NCI-H1436 (cell line): ENCODE measurements around the gene TANGO6.

Source experiments
- DNase-seq: peaks from one replicate; lab custom pipeline; 2025; lab: John Stamatoyannopoulos, UW

TANGO6 gene

GRCh38 chr16:69100071-69100691, 256.9 kb downstream of the TANGO6 start:
- DNase-seq = peak; percentile 27

- DNase-seq = peak; percentile 45
These were observed 262.4 kb downstream of the TANGO6 start, which contains the start of gene HAS3 for GRCh38 chr16:69105501-69106361. Gene HAS3 (plus strand): TSS chr16:69105653. CDS start chr16:69109396, 3,743 bp downstream.

- no peak for DNase-seq
These were observed 263.4 kb downstream of the TANGO6 start for GRCh38 chr16:69106491-69107315.

GRCh38 chr16:69107316-69107962, 264.1 kb downstream of the TANGO6 start:
- DNase-seq = no peak

GRCh38 chr16:69108064-69108904, 265.0 kb downstream of the TANGO6 start:
- DNase-seq = no peak

- no peak for DNase-seq
These were observed 265.5 kb downstream of the TANGO6 start for GRCh38 chr16:69108905-69109252.

- DNase-seq = no peak
These were observed 266.3 kb downstream of the TANGO6 start for GRCh38 chr16:69109486-69110270.

- no peak for DNase-seq
These were observed 267.1 kb downstream of the TANGO6 start for GRCh38 chr16:69110406-69110805.

GRCh38 chr16:69111216-69111875, 268.0 kb downstream of the TANGO6 start:
- DNase-seq = no peak

GRCh38 chr16:69111876-69112230, 268.5 kb downstream of the TANGO6 start:
- DNase-seq = no peak

GRCh38 chr16:69112285-69113129, 269.2 kb downstream of the TANGO6 start:
- peak; percentile 27 for DNase-seq

- no peak for DNase-seq
These were observed 269.9 kb downstream of the TANGO6 start for GRCh38 chr16:69113216-69113615.

- DNase-seq = no peak
These were observed 271.1 kb downstream of the TANGO6 start for GRCh38 chr16:69114346-69114975.

GRCh38 chr16:69114976-69115355, 271.6 kb downstream of the TANGO6 start:
- no peak for DNase-seq

- DNase-seq = no peak
These were observed 272.0 kb downstream of the TANGO6 start for GRCh38 chr16:69115361-69115760.

- no peak for DNase-seq
These were observed 272.5 kb downstream of the TANGO6 start for GRCh38 chr16:69115837-69116236.

GRCh38 chr16:69116256-69116875, 273.0 kb downstream of the TANGO6 start:
- DNase-seq = no peak

- no peak for DNase-seq
These were observed 273.6 kb downstream of the TANGO6 start for GRCh38 chr16:69116906-69117305.
